Measurements from ENCODE around the gene ADISSP. TPM values are rescaled to one million over a fixed set of nuclear protein-coding genes. Genes with fewer than 3 reads are reported as not detected.

The ADISSP gene
- total RNA-seq, 4 donors from 2014 or later, result 3.0 to 19.9 (median 16.3) TPM

- peak; percentile 69 for DNase-seq
- H3K27me3 ChIP-seq, result peaks cover 16% of the 10 kb centered on the region
- peak overlapping the region in 1 of 4 donors; percentile 36 for H3K27ac ChIP-seq
- peaks cover 5 to 25% (median 19%) of the 10 kb centered on the region in 4 donors for H3K4me1 ChIP-seq
- TF ChIP-seq POLR2A (IDR thresholded peaks at IDR 0.05) (no peak), CTCF (IDR thresholded peaks at IDR 0.05) (no peak), EP300 (IDR thresholded peaks at IDR 0.05; ENCODE audit: low read depth) (no peak), POLR2AphosphoS5 (IDR thresholded peaks at IDR 0.05) (no peak)
- intact Hi-C loops (cut with DNase I; ENCODE audit: low total_unique reads), result no loop called here
- peak overlapping the region; percentile 22 to 51 (median 36) for H3K4me3 ChIP-seq
- 4% methylated on average over 40 of the region's 70 CpGs; no CpG with 5 or more reads in 1 of the 2 donors for WGBS, 2 donors (ENCODE audit: low coverage in 1 of 2)
- H3K9me3 ChIP-seq, result no peaks in the 10 kb centered on the region
- in situ Hi-C loops (cut with MboI; ENCODE audit: low pct_ligation_motif_present in 1 of 4, low pct_unique_long_range_greater_than_20kb in 1 of 4, low sequenced_read_pairs in 3 of 4), result no loop called here
- no peaks in the 10 kb centered on the region for H3K36me3 ChIP-seq
Measured at GRCh38 chr20:3777716-3778629, 10.4 kb upstream of the ADISSP start.

GRCh38 chr20:3777381-3777715 is 9.8 kb upstream of the ADISSP start:
- Histone ChIP-seq H3K27ac (peak overlapping the region in 1 of 4 donors; percentile 36), H3K4me1 (peaks cover 5 to 25% (median 19%) of the 10 kb centered on the region in 4 donors), H3K9me3 (no peaks in the 10 kb centered on the region), H3K4me3 (peak overlapping the region; percentile 22 to 51 (median 36)), H3K27me3 (peaks cover 16% of the 10 kb centered on the region), H3K36me3 (no peaks in the 10 kb centered on the region)
- intact Hi-C loops (cut with DNase I; ENCODE audit: low total_unique reads), result no loop called here
- no peak for DNase-seq
- TF ChIP-seq POLR2A (IDR thresholded peaks at IDR 0.05) (no peak), POLR2AphosphoS5 (IDR thresholded peaks at IDR 0.05) (no peak), CTCF (IDR thresholded peaks at IDR 0.05) (no peak), EP300 (IDR thresholded peaks at IDR 0.05; ENCODE audit: low read depth) (no peak)
- in situ Hi-C loops (cut with MboI; ENCODE audit: low pct_ligation_motif_present in 1 of 4, low pct_unique_long_range_greater_than_20kb in 1 of 4, low sequenced_read_pairs in 3 of 4), result no loop called here
- 14 to 50% methylated on average over 2 to 16 of the region's 16 CpGs for WGBS, 2 donors (ENCODE audit: low coverage in 1 of 2)

- H3K27me3 ChIP-seq, result peaks cover 16% of the 10 kb centered on the region
- WGBS, 2 donors (ENCODE audit: low coverage in 1 of 2), result 86 to 94% methylated on average over 2 to 4 of the region's 4 CpGs
- H3K36me3 ChIP-seq, result no peaks in the 10 kb centered on the region
- TF ChIP-seq POLR2AphosphoS5 (IDR thresholded peaks at IDR 0.05) (no peak), EP300 (IDR thresholded peaks at IDR 0.05; ENCODE audit: low read depth) (no peak), CTCF (IDR thresholded peaks at IDR 0.05) (no peak), POLR2A (IDR thresholded peaks at IDR 0.05) (no peak)
- no peaks in the 10 kb centered on the region for H3K9me3 ChIP-seq
- in situ Hi-C loops (cut with MboI; ENCODE audit: low pct_ligation_motif_present in 1 of 4, low pct_unique_long_range_greater_than_20kb in 1 of 4, low sequenced_read_pairs in 3 of 4) (no loop called here), intact Hi-C loops (cut with DNase I; ENCODE audit: low total_unique reads) (no loop called here)
- H3K4me3 ChIP-seq, result no peak overlapping the region
- no peak overlapping the region for H3K27ac ChIP-seq
- no peak for DNase-seq
- H3K4me1 ChIP-seq, result peaks cover 0 to 18% (median 14%) of the 10 kb centered on the region in 4 donors
Measured at GRCh38 chr20:3775457-3776108, 8.0 kb upstream of the ADISSP start.

- TF ChIP-seq POLR2AphosphoS5 (IDR thresholded peaks at IDR 0.05) (no peak), EP300 (IDR thresholded peaks at IDR 0.05; ENCODE audit: low read depth) (no peak), POLR2A (IDR thresholded peaks at IDR 0.05) (no peak), CTCF (IDR thresholded peaks at IDR 0.05) (no peak)
- DNase-seq, result no peak
- Histone ChIP-seq H3K4me3 (no peak overlapping the region), H3K36me3 (no peaks in the 10 kb centered on the region), H3K4me1 (peaks cover 0 to 25% (median 22%) of the 10 kb centered on the region in 4 donors), H3K27me3 (no peaks in the 10 kb centered on the region), H3K27ac (no peak overlapping the region), H3K9me3 (no peaks in the 10 kb centered on the region)
- WGBS, 2 donors (ENCODE audit: low coverage in 1 of 2), result 83 to 84% methylated on average over 5 to 7 of the region's 7 CpGs
- in situ Hi-C loops (cut with MboI; ENCODE audit: low pct_ligation_motif_present in 1 of 4, low pct_unique_long_range_greater_than_20kb in 1 of 4, low sequenced_read_pairs in 3 of 4) (no loop called here), intact Hi-C loops (cut with DNase I; ENCODE audit: low total_unique reads) (no loop called here)
Measured at GRCh38 chr20:3771552-3772058, 4.1 kb upstream of the ADISSP start.
